ENCODE measurements around the gene NBEA.
A peak's percentile ranks its signal among the peaks of the same experiment; 100 is the strongest.

NBEA gene

DNA sequence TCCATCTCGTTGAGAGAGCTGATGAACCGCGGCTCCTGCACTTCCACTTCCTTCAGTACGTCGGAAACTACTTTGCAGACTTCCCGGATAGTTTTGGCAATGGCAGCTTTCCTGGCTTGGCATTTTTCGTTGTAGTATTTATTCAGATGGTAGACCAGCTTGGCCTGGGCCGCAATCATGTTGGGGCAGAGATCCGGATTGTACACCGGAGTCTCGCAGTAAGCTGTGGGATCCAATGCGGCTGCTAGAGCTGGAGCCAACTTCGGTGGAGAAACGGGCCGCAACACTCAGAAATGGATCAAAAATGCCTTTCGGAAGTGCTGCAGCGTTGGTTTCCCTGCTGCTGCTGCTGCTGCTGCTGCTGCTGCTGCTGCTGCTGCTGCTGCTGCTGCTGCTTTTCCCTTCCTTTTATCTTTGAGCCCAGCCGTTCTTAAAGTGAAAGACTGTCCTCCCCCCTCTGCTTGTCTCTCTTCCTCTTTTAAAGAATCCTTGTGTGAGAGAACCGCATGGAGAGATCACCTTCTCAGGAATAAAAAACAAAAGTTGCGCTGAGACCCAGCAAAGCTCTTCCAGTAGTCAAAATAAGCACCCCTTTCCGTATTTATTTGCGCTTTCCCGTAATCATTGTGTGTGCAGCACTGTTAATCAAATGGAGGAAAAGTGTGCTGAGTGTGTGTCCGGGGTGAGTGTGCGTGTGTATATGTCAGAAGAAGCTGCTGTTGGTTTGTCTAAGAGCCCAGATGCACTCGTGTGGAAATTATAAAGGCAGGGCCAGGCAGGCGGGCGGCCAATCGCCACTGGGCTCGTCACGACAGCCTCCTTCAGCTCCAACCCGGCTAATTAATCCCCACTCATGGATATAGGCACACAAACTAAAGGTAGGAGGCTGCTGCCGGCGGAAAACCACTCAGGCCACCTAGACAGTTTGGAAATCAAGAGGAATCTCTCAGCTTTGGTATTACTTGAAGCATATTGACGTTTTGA lies 534.2 kb downstream of the NBEA start, which contains the start of gene MAB21L1:
Gene MAB21L1 (minus strand): TSS at position 730 of the 984 bp plus-strand sequence. CDS start 551 bp downstream, at position 179.
- no peak for DNase-seq (ENCODE audit: low read depth)

- DNase-seq (ENCODE audit: low read depth): no peak
Measured at GRCh38 chr13:35477386-35477946, 535.4 kb downstream of the NBEA start.

GRCh38 chr13:35478271-35479037 lies 536.4 kb downstream of the NBEA start:
- DNase-seq (ENCODE audit: low read depth): no peak

DNA sequence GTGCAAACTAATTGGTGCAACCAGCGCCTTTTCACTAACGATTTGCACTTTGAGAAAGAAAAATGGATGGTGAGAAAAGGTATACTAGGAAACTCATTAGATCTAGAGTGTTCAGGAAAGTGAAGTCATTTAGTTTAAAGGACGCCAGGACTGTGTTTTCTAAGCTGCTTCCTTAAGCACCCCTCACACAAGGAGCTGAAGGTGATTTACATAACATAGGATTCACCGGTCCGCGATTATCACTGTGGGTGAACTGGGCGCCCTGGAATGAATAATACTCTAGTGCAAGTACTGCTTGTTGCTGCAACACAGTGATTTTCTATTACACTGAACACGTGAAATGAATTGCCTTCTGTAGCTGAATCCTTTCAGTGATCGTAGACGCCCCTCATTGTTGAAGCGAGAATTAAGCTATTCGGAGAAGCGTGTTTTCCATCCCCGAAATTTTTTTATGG lies 537.0 kb downstream of the NBEA start:
- no peak for DNase-seq (ENCODE audit: low read depth)

DNA sequence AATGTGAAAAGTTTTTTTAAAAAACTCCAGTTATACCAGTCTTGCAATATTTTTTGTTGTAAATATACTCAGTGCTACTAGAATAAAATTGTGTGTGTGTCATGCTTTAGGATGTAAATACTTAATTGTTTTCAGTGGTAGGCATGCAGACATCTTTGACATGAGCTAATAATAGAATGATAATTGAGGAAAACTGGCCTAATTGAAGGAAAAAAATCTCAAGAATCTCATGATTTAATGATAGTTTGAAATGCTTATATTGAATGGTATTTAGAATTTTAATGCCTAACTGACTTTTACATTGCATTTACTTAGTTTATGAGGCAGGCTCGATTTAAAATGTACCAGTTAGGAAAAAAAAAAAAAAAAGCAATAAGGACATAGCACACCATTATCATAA lies 537.6 kb downstream of the NBEA start:
- DNase-seq (ENCODE audit: low read depth): no peak

DNA sequence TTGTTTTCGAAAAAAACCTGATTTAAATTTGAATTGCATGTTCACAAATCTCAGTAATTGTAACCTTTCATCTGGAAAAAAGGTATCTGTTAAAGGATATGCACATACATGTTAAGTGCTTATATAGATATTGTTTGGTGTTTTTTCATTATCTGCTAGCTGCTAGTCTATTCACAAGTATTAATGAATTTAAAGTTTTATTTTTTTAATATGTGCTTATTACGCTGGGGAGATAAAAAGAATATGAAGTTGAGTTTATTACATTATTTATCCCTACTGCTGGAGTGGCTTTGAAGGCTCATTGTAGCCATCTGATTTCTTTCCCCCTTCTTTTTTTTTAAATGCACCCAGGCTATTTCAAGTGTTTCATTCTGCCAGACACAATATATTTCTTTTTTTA lies 538.3 kb downstream of the NBEA start:
- DNase-seq (ENCODE audit: low read depth): no peak

DNA sequence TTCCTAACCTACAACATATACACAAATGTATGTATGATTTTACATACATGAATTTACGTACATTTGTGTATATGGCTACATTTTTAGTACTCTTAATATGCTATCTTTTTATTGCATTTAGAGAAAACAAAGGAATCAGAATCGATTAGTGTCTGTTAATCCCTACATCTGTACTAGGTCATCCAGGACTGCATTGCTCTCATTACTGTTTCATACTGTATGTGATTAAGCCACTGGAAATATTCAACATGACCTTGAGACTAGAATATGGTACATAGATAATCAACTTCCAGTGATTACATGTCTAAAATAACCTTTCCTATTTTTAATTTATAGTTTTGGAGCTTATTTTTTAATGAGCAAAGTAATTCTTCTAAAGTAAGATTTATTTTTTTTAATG lies 539.7 kb downstream of the NBEA start:
- DNase-seq (ENCODE audit: low read depth): no peak

GRCh38 chr13:35482527-35482926 lies 540.5 kb downstream of the NBEA start:
- no peak for DNase-seq (ENCODE audit: low read depth)

DNA sequence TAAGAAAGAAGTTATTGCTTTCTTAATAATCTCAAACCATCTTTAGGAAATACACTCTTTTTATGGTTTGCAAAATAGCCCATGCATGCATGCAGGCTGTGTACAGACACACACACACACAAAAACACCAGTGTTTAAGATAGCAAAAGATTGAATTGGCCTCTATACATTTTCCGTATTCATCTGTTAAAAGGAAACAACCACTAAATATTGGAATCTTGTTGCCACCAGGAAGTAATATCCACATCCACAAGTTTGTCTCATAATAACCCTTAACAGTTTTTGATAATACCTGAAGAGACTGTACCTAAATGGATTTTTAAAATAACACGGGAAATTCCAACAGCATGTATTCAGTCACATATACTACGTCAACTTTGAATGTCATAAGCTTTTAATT lies 541.7 kb downstream of the NBEA start:
- no peak for DNase-seq (ENCODE audit: low read depth)

DNA sequence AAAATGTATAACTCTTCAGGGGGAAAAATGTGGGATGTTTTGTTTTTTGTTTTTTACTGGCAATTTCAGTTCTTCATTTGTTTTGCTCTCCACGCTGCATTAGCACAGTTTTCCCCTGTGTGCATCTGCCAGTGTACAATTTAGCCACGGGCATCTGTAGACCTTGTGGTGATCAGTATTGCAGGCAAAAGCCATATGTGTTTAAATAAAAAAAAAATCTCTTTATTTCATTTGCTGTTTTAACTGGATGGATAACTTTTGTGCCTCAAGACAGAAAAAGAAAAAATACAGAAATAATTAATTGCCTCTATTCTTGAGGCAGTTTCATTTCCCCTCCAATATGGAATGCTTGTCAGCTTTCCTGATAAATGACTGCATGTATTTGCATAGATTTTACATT lies 542.3 kb downstream of the NBEA start:
- DNase-seq (ENCODE audit: low read depth): no peak

GRCh38 chr13:35485424-35485823 lies 543.4 kb downstream of the NBEA start:
- DNase-seq (ENCODE audit: low read depth): no peak

GRCh38 chr13:35489050-35489449 lies 547.0 kb downstream of the NBEA start:
- DNase-seq (ENCODE audit: low read depth): no peak

DNA sequence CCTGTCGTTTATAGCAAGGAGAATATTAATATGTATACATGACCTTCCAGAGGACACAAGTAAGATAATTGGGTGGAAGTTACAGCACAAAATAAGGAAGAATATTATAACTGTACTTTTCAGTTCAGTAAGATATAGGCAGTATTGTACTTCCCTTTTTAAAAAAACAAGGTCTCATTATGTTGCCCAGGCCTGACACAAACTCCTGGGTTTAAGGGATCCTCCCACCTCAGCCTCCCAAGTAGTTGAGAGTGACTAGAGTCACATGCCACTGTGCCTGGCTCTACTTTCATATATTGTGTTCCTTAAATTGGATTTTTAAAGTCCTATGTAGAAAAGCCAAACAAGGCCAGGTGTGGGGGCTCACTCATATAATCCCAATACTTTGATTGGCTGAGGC lies 553.9 kb downstream of the NBEA start:
- DNase-seq (ENCODE audit: low read depth): no peak

DNA sequence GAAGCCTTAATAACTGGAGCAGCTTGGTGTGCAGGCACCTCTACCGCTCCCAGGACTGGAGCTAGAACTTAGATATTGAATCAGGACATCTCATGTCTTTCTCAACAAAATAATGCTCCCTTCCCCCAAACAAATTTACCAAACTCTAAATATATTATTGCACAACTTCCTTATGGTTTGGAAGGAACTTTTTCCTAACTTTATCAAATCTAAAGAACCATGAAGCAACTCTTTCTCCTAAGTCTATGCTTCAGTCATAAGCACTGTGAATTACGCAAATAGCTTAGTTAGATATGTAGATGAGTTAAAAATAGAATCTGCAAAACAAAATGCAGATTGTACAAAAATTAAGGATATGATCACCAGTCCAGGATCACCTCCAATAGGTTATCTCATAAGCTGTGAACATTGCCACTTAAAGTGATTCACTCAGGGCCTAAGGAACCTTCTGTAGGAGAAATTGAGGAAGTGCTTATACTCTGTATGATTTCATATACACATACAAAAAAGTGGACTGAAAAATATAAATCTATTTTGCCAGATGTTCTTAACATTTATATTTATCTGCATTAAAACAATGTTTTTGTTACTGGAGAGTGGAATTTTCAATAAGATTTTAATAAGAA lies 554.8 kb downstream of the NBEA start:
- no peak for DNase-seq (ENCODE audit: low read depth)

DNA sequence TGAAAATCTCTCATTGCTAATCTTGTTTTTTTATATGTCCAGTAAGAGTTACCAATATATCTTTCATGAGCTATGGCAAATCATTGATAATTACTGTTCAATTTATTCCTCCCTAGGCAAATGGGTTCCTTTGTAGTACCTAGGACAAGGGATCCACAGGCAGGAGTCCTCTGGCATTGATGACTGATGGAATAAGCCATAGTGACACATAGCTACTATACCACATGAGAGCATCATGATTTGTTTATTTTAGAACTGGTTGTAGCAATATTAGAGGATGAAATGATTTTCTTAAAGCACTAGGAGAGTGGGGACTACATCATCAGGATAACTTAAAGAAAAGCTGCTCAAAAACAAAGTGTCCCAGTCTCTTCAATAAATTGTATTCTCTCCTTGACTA lies 556.2 kb downstream of the NBEA start:
- DNase-seq (ENCODE audit: low read depth): no peak

DNA sequence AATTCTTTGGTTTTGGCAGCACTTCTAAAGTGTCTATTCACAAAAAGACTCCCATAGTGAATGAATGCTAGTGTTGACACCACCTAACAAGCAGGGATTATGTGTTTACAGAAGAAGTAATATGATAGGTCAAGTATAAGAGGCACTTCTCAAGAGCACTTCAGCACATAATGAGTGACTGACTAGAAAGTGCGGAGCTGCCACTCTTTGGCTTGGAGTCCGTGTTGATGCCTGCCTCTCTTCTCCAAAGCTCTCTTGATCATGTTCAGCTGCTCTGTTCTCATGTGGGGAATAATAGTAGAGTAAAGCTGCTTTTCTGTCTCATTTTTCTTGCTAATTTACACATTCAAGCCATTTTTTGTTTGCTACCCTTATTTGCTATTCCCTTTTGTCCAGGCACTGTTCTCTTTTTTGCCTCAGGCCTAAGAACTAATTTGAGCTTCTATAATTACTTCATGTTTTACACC lies 557.2 kb downstream of the NBEA start:
- DNase-seq (ENCODE audit: low read depth): no peak

DNA sequence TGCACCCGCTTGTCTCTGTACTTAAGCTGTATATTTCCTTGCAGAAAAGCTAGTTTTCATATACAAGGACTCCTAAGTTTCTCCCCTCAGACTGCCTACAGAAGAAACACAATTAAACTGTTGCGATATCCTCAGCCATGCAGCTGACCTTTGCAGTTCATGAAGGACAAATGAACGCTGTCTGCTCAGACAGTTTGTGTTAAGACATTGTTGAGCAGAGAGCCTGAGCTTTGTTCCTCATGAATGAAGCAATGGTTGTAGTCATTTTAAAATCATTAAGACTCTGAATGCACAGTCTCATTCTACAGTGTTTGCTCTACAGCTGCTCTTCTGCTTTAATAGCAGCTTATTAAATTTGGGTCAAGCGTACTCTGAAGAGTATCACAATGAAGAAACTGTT lies 557.6 kb downstream of the NBEA start:
- DNase-seq (ENCODE audit: low read depth): no peak

DNA sequence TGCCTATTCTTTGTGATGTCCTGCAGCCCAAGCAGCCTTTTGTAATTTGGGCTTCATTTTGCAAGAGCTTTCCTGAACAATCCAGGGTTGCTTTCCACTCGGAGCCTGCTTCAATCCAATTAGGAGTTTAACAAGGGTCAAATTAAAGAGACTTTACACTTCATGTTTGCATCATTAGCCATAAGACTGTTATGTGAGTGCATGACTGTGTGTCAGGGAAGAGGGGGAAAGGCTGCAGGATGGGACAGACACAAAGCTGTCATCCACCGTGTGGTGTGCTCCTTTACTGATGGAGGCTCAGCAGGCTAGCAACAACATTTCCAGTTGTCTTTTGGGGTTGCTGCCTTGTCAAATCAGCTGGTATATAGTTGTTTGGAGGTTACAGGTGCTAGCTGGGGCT lies 558.1 kb downstream of the NBEA start:
- DNase-seq (ENCODE audit: low read depth): no peak

GRCh38 chr13:35501661-35502235 lies 559.7 kb downstream of the NBEA start:
- no peak for DNase-seq (ENCODE audit: low read depth)

- DNase-seq (ENCODE audit: low read depth): no peak
Measured at GRCh38 chr13:35502456-35502855, 560.4 kb downstream of the NBEA start.

GRCh38 chr13:35512271-35512920 lies 570.3 kb downstream of the NBEA start:
- peak; percentile 56 for DNase-seq (ENCODE audit: low read depth)
